Fibroblast of lung (primary cell): ENCODE measurements around the gene HES1. TPM values are rescaled to one million over a fixed set of nuclear protein-coding genes. Genes with fewer than 3 reads are reported as not detected.

Experiments used
- DNase-seq, 2 donors: peaks; one replicate each; pipeline versions ENCODE4 v3.0.0 to v3.0.0-alpha.2; 2010; ENCODE audit warnings: low read depth in 2 of 2
- H2AFZ ChIP-seq: 2 replicates; pipeline ENCODE4 v1.5.1; 2012; ENCODE audit warnings: low read length, control low read depth, inconsistent platforms
- H3K27ac ChIP-seq: 2 replicates; pipeline ENCODE4 v1.5.1; 2011; ENCODE audit warnings: low read length, control low read depth; ENCODE audit not compliant: insufficient read depth
- H3K27me3 ChIP-seq: 2 replicates; pipeline ENCODE4 v1.5.1; 2011; ENCODE audit warnings: mild to moderate bottlenecking, low read length; ENCODE audit not compliant: control insufficient read depth, insufficient read depth
- H3K36me3 ChIP-seq: 2 replicates; pipeline ENCODE4 v1.5.1; 2011; ENCODE audit warnings: low read length; ENCODE audit not compliant: control insufficient read depth, insufficient read depth
- H3K4me1 ChIP-seq: 2 replicates; pipeline ENCODE4 v1.5.1; 2011; ENCODE audit warnings: low read length; ENCODE audit not compliant: control insufficient read depth, insufficient read depth; ENCODE audit errors: extremely low read depth
- H3K4me2 ChIP-seq: 2 replicates; pipeline ENCODE4 v1.5.1; 2011; ENCODE audit warnings: low read length, control low read depth; ENCODE audit not compliant: insufficient read depth; ENCODE audit errors: extremely low read depth
- H3K4me3 ChIP-seq, 4 experiments: fragments of 200-600 bp in 1 of 4; sonication (generic) in 1 of 4; replicated peaks in 1 of 4; 2 replicates each; pipeline ENCODE4 v1.5.1; 2011 to 2016; ENCODE audit warnings: low read length in 4 of 4, low read depth in 3 of 4, mild to moderate bottlenecking in 3 of 4, control low read depth in 2 of 4, inconsistent platforms in 1 of 4, mixed read lengths in 1 of 4; ENCODE audit not compliant: insufficient read depth in 1 of 4; ENCODE audit errors: control extremely low read depth in 1 of 4
- H3K79me2 ChIP-seq: 2 replicates; pipeline ENCODE4 v1.5.1; 2012; ENCODE audit warnings: mild to moderate bottlenecking, low read length, inconsistent platforms; ENCODE audit not compliant: control insufficient read depth, insufficient read depth
- H3K9ac ChIP-seq: 2 replicates; pipeline ENCODE4 v1.5.1; 2011; ENCODE audit warnings: mild to moderate bottlenecking, low read length, control low read depth; ENCODE audit not compliant: insufficient read depth
- H3K9me3 ChIP-seq: 2 replicates; pipeline ENCODE4 v1.5.1; 2012; ENCODE audit warnings: low read depth, low read length; ENCODE audit not compliant: control insufficient read depth, insufficient read depth
- H4K20me1 ChIP-seq: 2 replicates; pipeline ENCODE4 v1.5.1; 2011; ENCODE audit warnings: low read length; ENCODE audit not compliant: control insufficient read depth, insufficient read depth; ENCODE audit errors: extremely low read depth
- EZH2 ChIP-seq: IDR thresholded peaks from 2 replicates; pipeline ENCODE4 v1.5.1; 2012; ENCODE audit warnings: low read length, control low read depth, mild to moderate bottlenecking; ENCODE audit errors: missing control alignments
- polyA plus RNA-seq, 2 donors: library from polyadenylated mRNA; depleted of rRNA in 1 of 2; stranded (reverse) in 1 of 2; unstranded in 1 of 2; fragments of >200 nt; gene quantifications; 2 replicates each; pipeline ENCODE4 v1.2.1, GENCODE V29; 2011 to 2012; ENCODE audit warnings: missing spikeins in 1 of 2
- total RNA-seq: library from RNA; depleted of rRNA; stranded (reverse); fragments of >200 nt; gene quantifications from 2 replicates; pipeline ENCODE4 v1.2.1, GENCODE V29; 2014
- TF ChIP-seq, protein P1 (sequence below), 2 donors: IDR thresholded peaks in 1 of 2; conservative IDR thresholded peaks in 1 of 2; 1 replicate in 1 of 2; 2 replicates in 1 of 2; pipeline ENCODE4 v1.5.1; 2011 to 2012; ENCODE audit warnings: low read length in 2 of 2, control low read depth in 1 of 2, inconsistent platforms in 1 of 2, low read depth in 1 of 2, mild to moderate bottlenecking in 1 of 2

Gene HES1
- total and polyA plus RNA-seq, 2 donors (not counting 1 experiment from before 2014, with no cell fraction given), result 0.17 to 1.2 TPM

DNA sequence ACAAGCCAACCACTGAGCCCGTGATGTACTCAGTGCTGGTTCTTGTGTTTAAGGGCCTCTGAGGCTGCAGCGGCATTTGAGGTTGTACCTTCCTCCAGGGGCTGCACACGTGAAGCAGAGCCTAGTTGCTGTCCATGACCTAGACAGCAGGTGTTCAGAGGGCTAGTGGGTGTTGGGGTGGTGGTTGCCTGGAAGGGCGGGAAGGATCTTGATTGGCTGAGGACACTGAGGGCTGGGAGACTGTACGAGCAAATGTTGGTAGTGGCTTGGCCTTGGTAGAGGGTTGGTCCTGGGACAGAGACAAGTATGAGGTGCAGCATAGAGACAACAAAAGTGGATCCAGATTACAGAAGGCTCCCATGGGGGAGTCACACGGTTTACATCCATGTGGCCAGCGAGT lies 17.0 kb upstream of the HES1 start:
- Histone ChIP-seq H2AFZ (no peak overlapping the region), H3K9me3 (no peaks in the 10 kb centered on the region), H3K4me3 (no peak overlapping the region), H3K4me1 (no peaks in the 10 kb centered on the region), H3K79me2 (no peaks in the 10 kb centered on the region), H3K27ac (no peak overlapping the region), H3K36me3 (no peaks in the 10 kb centered on the region), H3K27me3 (peaks cover 6% of the 10 kb centered on the region), H3K9ac (no peak overlapping the region), H3K4me2 (no peak overlapping the region), H4K20me1 (no peaks in the 10 kb centered on the region)
- DNase-seq, result no peak
- TF ChIP-seq, protein P1, sequence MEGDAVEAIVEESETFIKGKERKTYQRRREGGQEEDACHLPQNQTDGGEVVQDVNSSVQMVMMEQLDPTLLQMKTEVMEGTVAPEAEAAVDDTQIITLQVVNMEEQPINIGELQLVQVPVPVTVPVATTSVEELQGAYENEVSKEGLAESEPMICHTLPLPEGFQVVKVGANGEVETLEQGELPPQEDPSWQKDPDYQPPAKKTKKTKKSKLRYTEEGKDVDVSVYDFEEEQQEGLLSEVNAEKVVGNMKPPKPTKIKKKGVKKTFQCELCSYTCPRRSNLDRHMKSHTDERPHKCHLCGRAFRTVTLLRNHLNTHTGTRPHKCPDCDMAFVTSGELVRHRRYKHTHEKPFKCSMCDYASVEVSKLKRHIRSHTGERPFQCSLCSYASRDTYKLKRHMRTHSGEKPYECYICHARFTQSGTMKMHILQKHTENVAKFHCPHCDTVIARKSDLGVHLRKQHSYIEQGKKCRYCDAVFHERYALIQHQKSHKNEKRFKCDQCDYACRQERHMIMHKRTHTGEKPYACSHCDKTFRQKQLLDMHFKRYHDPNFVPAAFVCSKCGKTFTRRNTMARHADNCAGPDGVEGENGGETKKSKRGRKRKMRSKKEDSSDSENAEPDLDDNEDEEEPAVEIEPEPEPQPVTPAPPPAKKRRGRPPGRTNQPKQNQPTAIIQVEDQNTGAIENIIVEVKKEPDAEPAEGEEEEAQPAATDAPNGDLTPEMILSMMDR (conservative IDR thresholded peaks at IDR 0.05 in 1 of 2, IDR thresholded peaks at IDR 0.05 in 1 of 2; ENCODE audit: low read depth in 1 of 2, low read length in 2 of 2), result no peak
- no peak for TF ChIP-seq EZH2

DNA sequence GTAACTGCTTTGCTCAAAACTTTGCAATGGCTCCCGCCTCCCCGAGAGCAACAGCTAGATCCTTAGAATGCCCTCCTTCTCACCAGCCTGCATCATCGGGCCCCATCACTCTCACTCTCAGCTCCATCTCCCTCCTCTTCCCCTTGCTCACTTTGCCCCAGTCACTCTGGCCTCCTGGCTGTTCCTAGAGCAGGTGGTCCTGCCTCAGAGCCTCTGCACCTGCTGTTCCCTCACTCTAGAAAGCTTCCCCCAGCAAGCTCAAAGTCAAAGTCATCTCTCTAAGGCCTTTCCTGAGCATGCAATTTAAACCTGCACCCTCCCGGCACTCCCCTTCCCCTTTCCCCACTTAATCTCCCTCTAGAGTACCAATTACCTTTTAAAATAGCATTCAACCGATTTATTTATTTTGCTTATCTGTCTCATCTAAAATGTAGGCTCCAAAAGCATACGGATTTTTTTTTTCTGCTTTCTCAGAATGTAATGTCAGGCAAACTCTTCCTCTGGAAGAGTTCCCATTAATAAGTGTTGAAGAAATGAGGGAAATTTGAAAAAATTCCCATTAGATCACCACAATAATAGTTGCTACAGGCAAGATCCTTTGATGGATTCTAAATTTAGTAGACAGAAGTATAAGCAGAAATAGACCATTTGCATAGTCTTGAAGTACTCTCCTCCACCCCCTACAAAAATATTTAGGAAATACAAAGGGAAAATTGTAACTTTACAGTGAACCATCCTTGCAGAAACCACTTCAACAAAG lies 15.9 kb upstream of the HES1 start:
- no peaks in the 10 kb centered on the region for H3K36me3 ChIP-seq
- TF ChIP-seq, protein P1 (conservative IDR thresholded peaks at IDR 0.05 in 1 of 2, IDR thresholded peaks at IDR 0.05 in 1 of 2; ENCODE audit: low read depth in 1 of 2, low read length in 2 of 2), result no peak
- TF ChIP-seq EZH2, result no peak
- H3K27me3 ChIP-seq, result peaks cover 6% of the 10 kb centered on the region
- H2AFZ ChIP-seq, result no peak overlapping the region
- H3K4me1 ChIP-seq, result no peaks in the 10 kb centered on the region
- no peaks in the 10 kb centered on the region for H3K9me3 ChIP-seq
- no peak overlapping the region for H3K4me3 ChIP-seq
- H3K9ac ChIP-seq, result no peak overlapping the region
- no peak overlapping the region for H3K27ac ChIP-seq
- DNase-seq, result no peak
- H3K79me2 ChIP-seq, result no peaks in the 10 kb centered on the region
- no peaks in the 10 kb centered on the region for H4K20me1 ChIP-seq
- H3K4me2 ChIP-seq, result no peak overlapping the region

- TF ChIP-seq, protein P1 (conservative IDR thresholded peaks at IDR 0.05 in 1 of 2, IDR thresholded peaks at IDR 0.05 in 1 of 2; ENCODE audit: low read depth in 1 of 2, low read length in 2 of 2), result no peak
- no peak for TF ChIP-seq EZH2
- DNase-seq, result no peak
- Histone ChIP-seq H3K4me1 (no peaks in the 10 kb centered on the region), H3K27me3 (peaks cover 6% of the 10 kb centered on the region), H3K36me3 (no peaks in the 10 kb centered on the region), H3K9me3 (no peaks in the 10 kb centered on the region), H3K27ac (no peak overlapping the region), H2AFZ (no peak overlapping the region), H3K9ac (no peak overlapping the region), H4K20me1 (no peaks in the 10 kb centered on the region), H3K4me2 (no peak overlapping the region), H3K4me3 (no peak overlapping the region), H3K79me2 (no peaks in the 10 kb centered on the region)
These were observed 14.9 kb upstream of the HES1 start for GRCh38 chr3:194120789-194121770.
